Ovary (tissue), 3 donors: ENCODE data around the gene PRPF8.

Experiments used
- EP300 ChIP-seq: sonication (generic); formaldehyde crosslinking; IDR thresholded peaks from one replicate; pipeline ENCODE4 v1.6.1; 2017; ENCODE audit warnings: antibody characterized with exemption
- POLR2A ChIP-seq: fragments of 450-650 bp; IDR thresholded peaks from one replicate; pipeline ENCODE4 v1.6.1; 2017; ENCODE audit warnings: antibody characterized with exemption, mild to moderate bottlenecking, moderate library complexity
- TF ChIP-seq, protein P1 (sequence below), 3 donors: fragments of 450-650 bp in 2 of 3; fragments of 200-600 bp in 1 of 3; IDR thresholded peaks; one replicate each; pipeline versions ENCODE4 v1.5.1 to v1.8.0; 2016 to 2022; ENCODE audit warnings: antibody characterized with exemption in 3 of 3, mild to moderate bottlenecking in 1 of 3
- donor health status: DM: no; HTN: no; CAD: no.

DNA sequence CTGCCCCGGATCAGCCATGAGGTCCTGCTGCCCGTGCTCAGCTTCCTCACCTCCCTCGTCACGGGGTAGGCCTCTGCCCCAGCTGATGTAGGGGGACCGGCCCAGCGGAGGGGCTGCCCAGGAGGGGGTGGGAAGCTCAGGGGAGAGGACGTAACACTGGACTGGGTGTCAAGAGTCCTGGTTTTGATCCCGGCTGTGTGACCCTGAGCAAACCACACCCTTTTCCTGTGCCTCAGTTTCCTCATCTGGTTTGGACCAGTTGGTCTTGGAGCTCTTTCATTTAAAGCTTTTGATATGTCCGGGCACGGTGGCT lies 46.5 kb upstream of the PRPF8 start:
- TF ChIP-seq, protein P1, sequence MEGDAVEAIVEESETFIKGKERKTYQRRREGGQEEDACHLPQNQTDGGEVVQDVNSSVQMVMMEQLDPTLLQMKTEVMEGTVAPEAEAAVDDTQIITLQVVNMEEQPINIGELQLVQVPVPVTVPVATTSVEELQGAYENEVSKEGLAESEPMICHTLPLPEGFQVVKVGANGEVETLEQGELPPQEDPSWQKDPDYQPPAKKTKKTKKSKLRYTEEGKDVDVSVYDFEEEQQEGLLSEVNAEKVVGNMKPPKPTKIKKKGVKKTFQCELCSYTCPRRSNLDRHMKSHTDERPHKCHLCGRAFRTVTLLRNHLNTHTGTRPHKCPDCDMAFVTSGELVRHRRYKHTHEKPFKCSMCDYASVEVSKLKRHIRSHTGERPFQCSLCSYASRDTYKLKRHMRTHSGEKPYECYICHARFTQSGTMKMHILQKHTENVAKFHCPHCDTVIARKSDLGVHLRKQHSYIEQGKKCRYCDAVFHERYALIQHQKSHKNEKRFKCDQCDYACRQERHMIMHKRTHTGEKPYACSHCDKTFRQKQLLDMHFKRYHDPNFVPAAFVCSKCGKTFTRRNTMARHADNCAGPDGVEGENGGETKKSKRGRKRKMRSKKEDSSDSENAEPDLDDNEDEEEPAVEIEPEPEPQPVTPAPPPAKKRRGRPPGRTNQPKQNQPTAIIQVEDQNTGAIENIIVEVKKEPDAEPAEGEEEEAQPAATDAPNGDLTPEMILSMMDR (IDR thresholded peaks at IDR 0.05), result no peak
- TF ChIP-seq POLR2A (no peak), EP300 (no peak)
